Diencephalon (tissue), 1 donor: ENCODE results near the gene LCN12. TPM values are rescaled to one million over a fixed set of nuclear protein-coding genes. Genes with fewer than 3 reads are reported as not detected.

ENCODE experiments used
- total RNA-seq: library from RNA; depleted of rRNA; stranded (reverse); fragments of >200 nt; gene quantifications from one replicate; pipeline ENCODE4 v1.2.3, GENCODE V29; 2014

The LCN12 gene, protein sequence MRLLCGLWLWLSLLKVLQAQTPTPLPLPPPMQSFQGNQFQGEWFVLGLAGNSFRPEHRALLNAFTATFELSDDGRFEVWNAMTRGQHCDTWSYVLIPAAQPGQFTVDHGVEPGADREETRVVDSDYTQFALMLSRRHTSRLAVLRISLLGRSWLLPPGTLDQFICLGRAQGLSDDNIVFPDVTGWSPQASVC
- 0.46 TPM for total RNA-seq

GRCh38 chr9:136951541-136952320 lies at the start of gene LCN12:
Gene LCN12 (plus strand): TSS chr9:136952273. CDS start chr9:136952328, 55 bp downstream.

DNA sequence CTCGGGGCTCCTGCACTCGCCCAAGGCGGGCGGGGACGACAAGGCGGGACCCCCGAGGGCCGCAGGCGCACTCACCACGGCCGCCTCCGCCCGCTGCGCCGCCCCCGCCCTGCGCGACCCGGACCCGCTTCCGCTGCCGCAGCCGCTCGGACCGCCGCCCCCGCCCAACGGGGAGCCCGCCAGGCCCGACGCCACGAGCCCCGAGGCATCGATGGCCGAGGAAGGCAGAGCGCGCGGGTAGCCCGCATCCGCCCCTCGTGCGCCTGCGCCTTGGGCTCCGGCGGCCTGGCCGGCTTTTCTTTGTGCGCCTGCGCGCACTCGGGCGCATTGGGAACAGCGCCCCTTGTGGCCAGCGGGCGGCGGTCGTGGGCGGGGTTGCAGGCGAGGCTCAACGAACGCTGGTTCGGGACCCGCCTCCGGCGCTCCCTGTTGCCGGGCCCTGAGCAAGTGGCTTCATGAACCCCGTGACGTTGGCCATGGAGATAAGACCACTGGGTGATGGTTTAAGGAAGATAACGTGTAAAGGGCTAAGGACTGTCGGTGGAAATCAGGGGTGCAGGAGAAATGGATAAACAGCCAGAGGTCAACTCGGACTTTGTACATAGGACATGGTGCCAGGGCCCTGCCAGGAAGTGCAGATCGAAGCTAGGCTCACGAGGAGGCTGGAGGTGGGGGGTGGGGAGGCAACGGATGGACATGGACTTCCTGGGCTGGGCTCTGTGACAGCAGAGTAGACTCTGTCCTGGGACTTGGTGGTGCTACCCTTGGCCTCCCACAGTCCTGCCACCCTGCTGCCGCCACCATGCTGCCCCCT lies 7.3 kb upstream of the LCN12 start, which contains the start of the genes C8G and FBXW5:
Gene C8G (plus strand): TSS at position 725 of the 814 bp plus-strand sequence. CDS start 78 bp downstream, at position 803.
Gene FBXW5 (minus strand): TSS at position 220 of the 814 bp plus-strand sequence. CDS start 655 bp downstream, outside the sequence.

DNA sequence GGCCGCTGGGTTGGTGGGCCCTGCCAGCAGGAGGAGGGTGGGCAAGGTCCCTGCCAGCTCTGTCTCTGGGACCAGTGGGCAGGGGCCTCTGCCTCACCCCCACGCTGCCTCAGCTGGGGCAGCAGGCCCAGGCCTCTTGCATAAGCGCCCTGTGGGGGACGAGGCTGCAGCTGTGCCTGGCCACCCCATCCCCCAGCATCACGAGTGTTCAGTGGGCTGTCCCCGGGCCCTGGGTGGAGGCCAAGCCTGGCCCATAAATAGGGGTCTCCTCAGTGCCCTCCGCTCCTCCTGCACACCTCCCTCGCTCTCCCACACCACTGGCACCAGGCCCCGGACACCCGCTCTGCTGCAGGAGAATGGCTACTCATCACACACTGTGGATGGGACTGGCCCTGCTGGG lies 25.1 kb downstream of the LCN12 start, which contains the start of gene PTGDS:
Gene PTGDS (plus strand): TSS at position 282 of the 400 bp plus-strand sequence. CDS start 75 bp downstream, at position 357.

GRCh38 chr9:136982232-136983051 lies 30.4 kb downstream of the LCN12 start, which contains the start of gene LCNL1:
Gene LCNL1 (plus strand): TSS chr9:136982993. CDS start chr9:136983587, 594 bp downstream.

GRCh38 chr9:136991993-136992818 lies 40.1 kb downstream of the LCN12 start, which contains the start of gene PAXX:
Gene PAXX (plus strand): TSS chr9:136992422. CDS start chr9:136992444, 22 bp downstream.

GRCh38 chr9:136996361-136997292 lies 44.6 kb downstream of the LCN12 start, which contains the start of gene CLIC3:
Gene CLIC3 (minus strand): TSS chr9:136996568. CDS start chr9:136996543, 25 bp downstream.

Other genes starting within 250 kb of the LCN12 start
- 37.4 TPM for gene DIPK1B, start 239.7 kb upstream of the LCN12 start, total RNA-seq
- not detected for gene LCN10, start 209.3 kb upstream of the LCN12 start, total RNA-seq
- gene LCN6, start 203.7 kb upstream of the LCN12 start, total RNA-seq, result not detected
- gene LCN8, start 194.0 kb upstream of the LCN12 start, total RNA-seq, result not detected
- not detected for gene LCN15, start 187.8 kb upstream of the LCN12 start, total RNA-seq
- gene TMEM141, start 160.9 kb upstream of the LCN12 start, total RNA-seq, result 27.7 TPM
- gene CCDC183, start 155.9 kb upstream of the LCN12 start, total RNA-seq, result 2.5 TPM
- gene RABL6, start 144.3 kb upstream of the LCN12 start, total RNA-seq, result 35.8 TPM
- gene AJM1, start 109.8 kb upstream of the LCN12 start, total RNA-seq, result 2.8 TPM
- gene PHPT1, start 102.9 kb upstream of the LCN12 start, total RNA-seq, result 99.7 TPM
- 2.8 TPM for gene MAMDC4, start 99.9 kb upstream of the LCN12 start, total RNA-seq
- 124 TPM for gene EDF1, start 86.0 kb upstream of the LCN12 start, total RNA-seq
- gene TRAF2, start 65.8 kb upstream of the LCN12 start, total RNA-seq, result 10.1 TPM
- 63.9 TPM for gene FBXW5, start 7.5 kb upstream of the LCN12 start, total RNA-seq
- gene C8G, start 7.0 kb upstream of the LCN12 start, total RNA-seq, result not detected
- 93.2 TPM for gene PTGDS, start 25.2 kb downstream of the LCN12 start, total RNA-seq
- 1.2 TPM for gene LCNL1, start 30.7 kb downstream of the LCN12 start, total RNA-seq
- gene PAXX, start 40.1 kb downstream of the LCN12 start, total RNA-seq, result 14.1 TPM
- not detected for gene CLIC3, start 44.3 kb downstream of the LCN12 start, total RNA-seq
- gene ABCA2, start 76.0 kb downstream of the LCN12 start, total RNA-seq, result 36.4 TPM
- not detected for gene FUT7, start 79.8 kb downstream of the LCN12 start, total RNA-seq
- 23.1 TPM for gene NPDC1, start 93.9 kb downstream of the LCN12 start, total RNA-seq
- gene ENTPD2, start 101.8 kb downstream of the LCN12 start, total RNA-seq, result 3.2 TPM
- 4.2 TPM for gene SAPCD2, start 118.3 kb downstream of the LCN12 start, total RNA-seq
- 0.69 TPM for gene UAP1L1, start 125.2 kb downstream of the LCN12 start, total RNA-seq
- 44.8 TPM for gene MAN1B1, start 134.7 kb downstream of the LCN12 start, total RNA-seq
- gene DPP7, start 162.5 kb downstream of the LCN12 start, total RNA-seq, result 38.8 TPM
- gene GRIN1, start 186.9 kb downstream of the LCN12 start, total RNA-seq, result 69.0 TPM
- gene LRRC26, start 217.8 kb downstream of the LCN12 start, total RNA-seq, result not detected
- not detected for gene TMEM210, start 219.8 kb downstream of the LCN12 start, total RNA-seq
- gene ANAPC2, start 236.3 kb downstream of the LCN12 start, total RNA-seq, result 24.0 TPM
- 27.5 TPM for gene SSNA1, start 236.4 kb downstream of the LCN12 start, total RNA-seq
- 7.8 TPM for gene TPRN, start 248.5 kb downstream of the LCN12 start, total RNA-seq